Breast epithelium (tissue), 4 donors: Measurements from ENCODE around the gene CDH16. TPM values are rescaled to one million over a fixed set of nuclear protein-coding genes. Genes with fewer than 3 reads are reported as not detected.

Experiments used
- DNase-seq, 2 donors: peaks; one replicate each; pipeline ENCODE4 v3.0.0-alpha.2; 2019; ENCODE audit warnings: low spot score in 2 of 2
- H3K27ac ChIP-seq, 2 donors: fragments of 200-600 bp; sonication (generic) in 1 of 2; one replicate each; pipeline ENCODE4 v1.5.1; 2016 to 2019; ENCODE audit warnings: mild to moderate bottlenecking in 1 of 2
- H3K27me3 ChIP-seq, 2 donors: fragments of 200-600 bp; sonication (generic) in 1 of 2; one replicate each; pipeline versions ENCODE4 v1.5.1 to v1.6.0; 2017 to 2019; ENCODE audit warnings: control low read depth in 1 of 2, mild to moderate bottlenecking in 1 of 2
- H3K36me3 ChIP-seq: fragments of 200-600 bp; one replicate; pipeline ENCODE4 v1.5.1; 2019
- H3K4me1 ChIP-seq, 2 donors: fragments of 200-600 bp; sonication (generic); one replicate each; pipeline ENCODE4 v1.5.1; 2016 to 2019; ENCODE audit warnings: control low read depth in 1 of 2
- H3K4me3 ChIP-seq, 3 donors: fragments of 200-600 bp; sonication (generic); 1 replicate in 2 of 3; 2 replicates in 1 of 3; pipeline ENCODE4 v1.5.1; 2016 to 2019; ENCODE audit warnings: mild to moderate bottlenecking in 3 of 3, moderate library complexity in 2 of 3
- H3K9me3 ChIP-seq, 2 donors: fragments of 200-600 bp; sonication (generic) in 1 of 2; one replicate each; pipeline ENCODE4 v1.5.1; 2016 to 2019; ENCODE audit warnings: control low read depth in 1 of 2
- POLR2A ChIP-seq: fragments of 450-650 bp; IDR thresholded peaks from one replicate; pipeline ENCODE4 v1.6.1; 2016; ENCODE audit warnings: antibody characterized with exemption, mild to moderate bottlenecking, moderate library complexity
- POLR2AphosphoS5 ChIP-seq, 3 donors: sonication (generic); formaldehyde crosslinking; IDR thresholded peaks; one replicate each; pipeline ENCODE4 v1.6.1; 2017; ENCODE audit warnings: antibody characterized with exemption in 3 of 3
- intact Hi-C: fragments of 100-400 bp; cut with DNase I; formaldehyde crosslinking; loops from one replicate; pipeline ENCODE4 v1.15.1; 2023; ENCODE audit warnings: low total_unique reads
- total RNA-seq, 3 donors: library from RNA; depleted of rRNA; stranded (reverse); fragments of >200 nt; gene quantifications; one replicate each; pipeline ENCODE4 v1.1.0, GENCODE V29; 2016
- TF ChIP-seq, protein P1 (sequence below), 3 donors: fragments of 450-650 bp; IDR thresholded peaks; one replicate each; pipeline ENCODE4 v1.5.1; 2016 to 2017; ENCODE audit warnings: antibody characterized with exemption in 3 of 3, mild to moderate bottlenecking in 3 of 3, moderate library complexity in 3 of 3

The CDH16 gene
- total RNA-seq, 3 donors from 2014 or later, result not detected

- intact Hi-C loops, result no loop called here
- DNase-seq, result no peak
These were observed 10.6 kb downstream of the CDH16 start for GRCh38 chr16:66908116-66908515.

DNA sequence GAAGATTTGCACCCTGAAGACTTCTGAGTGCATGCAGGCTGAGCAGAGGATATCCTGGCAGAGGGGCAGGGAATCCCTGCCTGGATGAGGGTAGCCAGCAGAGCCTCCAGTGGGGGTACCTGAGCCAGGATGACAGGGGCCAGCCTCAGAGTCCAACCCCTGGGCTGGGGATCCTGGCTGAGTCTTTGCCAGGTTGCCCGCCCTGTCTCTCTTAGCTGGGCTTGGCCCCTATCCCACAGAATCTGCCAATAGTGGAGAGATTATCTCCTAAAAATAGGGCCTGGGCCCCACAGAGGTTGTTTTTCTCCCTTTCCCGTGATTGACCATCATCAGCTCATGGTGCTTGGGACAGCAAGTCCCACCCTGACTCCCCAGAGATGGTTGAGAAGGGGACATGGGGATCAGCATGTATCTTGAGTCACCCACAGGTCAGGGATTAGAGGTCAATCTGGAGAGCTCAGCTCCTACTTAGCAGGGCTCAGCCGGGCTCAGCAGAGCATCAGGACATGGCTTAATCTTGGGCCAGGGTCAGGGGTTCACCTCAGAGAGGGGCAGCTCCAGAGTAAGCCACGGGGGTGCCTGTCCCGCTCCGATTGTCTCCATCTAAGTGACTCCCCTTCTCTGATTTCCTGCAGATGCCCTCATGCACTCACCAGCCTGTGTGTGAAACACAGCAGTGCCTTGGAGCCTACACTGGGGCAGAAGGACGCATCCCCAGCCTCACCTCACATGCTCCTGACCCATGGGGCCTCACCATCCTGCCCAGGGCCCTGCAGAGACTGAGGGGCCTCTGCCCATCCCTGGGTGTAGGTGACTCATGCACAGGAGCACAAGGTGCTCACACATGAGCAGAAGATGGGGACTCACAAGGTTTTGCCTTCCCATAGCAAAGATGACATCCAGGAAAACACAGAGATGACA lies 11.5 kb downstream of the CDH16 start:
- Histone ChIP-seq H3K9me3 (no peaks in the 10 kb centered on the region), H3K27me3 (no peaks in the 10 kb centered on the region), H3K27ac (peak overlapping the region in 1 of 2 donors; percentile 48), H3K36me3 (no peaks in the 10 kb centered on the region), H3K4me3 (no peak overlapping the region), H3K4me1 (no peaks in the 10 kb centered on the region)
- intact Hi-C loops, result no loop called here
- no peak for DNase-seq
- TF ChIP-seq POLR2A (no peak), POLR2AphosphoS5 (IDR thresholded peaks at IDR 0.05) (no peak)
- TF ChIP-seq, protein P1, sequence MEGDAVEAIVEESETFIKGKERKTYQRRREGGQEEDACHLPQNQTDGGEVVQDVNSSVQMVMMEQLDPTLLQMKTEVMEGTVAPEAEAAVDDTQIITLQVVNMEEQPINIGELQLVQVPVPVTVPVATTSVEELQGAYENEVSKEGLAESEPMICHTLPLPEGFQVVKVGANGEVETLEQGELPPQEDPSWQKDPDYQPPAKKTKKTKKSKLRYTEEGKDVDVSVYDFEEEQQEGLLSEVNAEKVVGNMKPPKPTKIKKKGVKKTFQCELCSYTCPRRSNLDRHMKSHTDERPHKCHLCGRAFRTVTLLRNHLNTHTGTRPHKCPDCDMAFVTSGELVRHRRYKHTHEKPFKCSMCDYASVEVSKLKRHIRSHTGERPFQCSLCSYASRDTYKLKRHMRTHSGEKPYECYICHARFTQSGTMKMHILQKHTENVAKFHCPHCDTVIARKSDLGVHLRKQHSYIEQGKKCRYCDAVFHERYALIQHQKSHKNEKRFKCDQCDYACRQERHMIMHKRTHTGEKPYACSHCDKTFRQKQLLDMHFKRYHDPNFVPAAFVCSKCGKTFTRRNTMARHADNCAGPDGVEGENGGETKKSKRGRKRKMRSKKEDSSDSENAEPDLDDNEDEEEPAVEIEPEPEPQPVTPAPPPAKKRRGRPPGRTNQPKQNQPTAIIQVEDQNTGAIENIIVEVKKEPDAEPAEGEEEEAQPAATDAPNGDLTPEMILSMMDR (IDR thresholded peaks at IDR 0.05), result no peak

More at GRCh38 chr16:66908116-66908515, 10.6 kb downstream of the CDH16 start:
- Histone ChIP-seq H3K4me3 (no peak overlapping the region), H3K27me3 (no peaks in the 10 kb centered on the region), H3K9me3 (no peaks in the 10 kb centered on the region), H3K36me3 (no peaks in the 10 kb centered on the region), H3K27ac (peak overlapping the region in 1 of 2 donors; percentile 7), H3K4me1 (no peaks in the 10 kb centered on the region)
- TF ChIP-seq, protein P1 (IDR thresholded peaks at IDR 0.05), result no peak
- TF ChIP-seq POLR2AphosphoS5 (IDR thresholded peaks at IDR 0.05), result no peak
- no peak for TF ChIP-seq POLR2A

DNA sequence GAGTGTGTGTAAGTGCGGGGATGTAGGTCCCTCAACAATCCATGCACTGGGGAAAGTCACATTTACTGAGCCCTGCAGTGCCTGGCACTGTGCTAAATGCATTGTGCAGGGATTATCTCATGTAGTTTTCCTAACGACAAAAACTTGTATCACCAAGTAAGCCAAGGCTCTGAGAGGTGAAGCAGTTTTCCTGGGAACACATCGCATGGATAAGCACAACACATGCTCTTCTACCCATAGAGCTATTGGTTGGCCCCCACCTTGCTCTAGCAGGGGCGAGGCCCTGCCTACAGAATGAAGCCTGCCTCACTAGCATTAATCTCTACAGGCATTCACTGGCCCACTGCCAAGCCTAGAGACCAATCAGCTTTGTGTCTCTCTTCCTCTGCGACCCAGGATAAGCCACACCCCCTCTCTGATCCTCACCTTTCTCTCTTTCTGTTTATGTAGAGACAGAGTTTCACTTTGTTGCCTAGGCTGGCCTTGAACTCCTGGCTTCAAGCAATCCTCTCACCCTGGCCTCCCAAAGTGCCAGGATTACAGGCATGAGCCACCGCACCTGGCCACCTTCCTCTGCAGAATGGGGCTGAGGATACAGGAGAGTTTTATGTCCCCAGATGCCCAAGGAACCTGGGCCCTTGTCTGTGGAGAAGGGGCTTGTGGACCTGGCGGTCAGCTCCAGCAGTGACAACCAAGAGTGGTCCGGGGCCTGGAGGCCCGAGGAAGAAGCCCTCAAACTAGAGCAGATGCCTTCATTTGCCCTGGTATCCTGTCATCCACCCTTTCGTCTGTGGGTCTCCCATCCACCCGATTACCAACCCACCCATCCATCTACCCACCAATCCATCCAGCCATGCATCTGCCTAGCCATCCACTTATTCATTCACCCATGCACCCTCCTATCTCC lies 12.8 kb downstream of the CDH16 start:
- TF ChIP-seq POLR2A, result no peak
- TF ChIP-seq, protein P1 (IDR thresholded peaks at IDR 0.05), result no peak
- no peak for TF ChIP-seq POLR2AphosphoS5 (IDR thresholded peaks at IDR 0.05)

GRCh38 chr16:66904846-66905632 lies 13.6 kb downstream of the CDH16 start:
- H3K27me3 ChIP-seq, result no peaks in the 10 kb centered on the region
- DNase-seq, result no peak
- H3K4me3 ChIP-seq, result no peak overlapping the region
- no peaks in the 10 kb centered on the region for H3K36me3 ChIP-seq
- no peaks in the 10 kb centered on the region for H3K4me1 ChIP-seq
- TF ChIP-seq POLR2AphosphoS5 (IDR thresholded peaks at IDR 0.05) (no peak), POLR2A (no peak)
- TF ChIP-seq, protein P1 (IDR thresholded peaks at IDR 0.05), result no peak
- no peaks in the 10 kb centered on the region for H3K9me3 ChIP-seq
- peak overlapping the region in 1 of 2 donors; percentile 66 for H3K27ac ChIP-seq
- intact Hi-C loops, result loop anchor here (5.0 kb wide), 1 partner anchor 377 kb away; no protein-coding TSS in a partner anchor

More for the DNA sequence above, 12.8 kb downstream of the CDH16 start:
- Histone ChIP-seq H3K27ac (peak overlapping the region in 1 of 2 donors; percentile 32), H3K27me3 (no peaks in the 10 kb centered on the region), H3K4me1 (no peaks in the 10 kb centered on the region), H3K36me3 (no peaks in the 10 kb centered on the region), H3K4me3 (no peak overlapping the region), H3K9me3 (no peaks in the 10 kb centered on the region)
- intact Hi-C loops, result no loop called here
- no peak for DNase-seq
